Thoracic aorta (tissue), 2 donors: Measurements from ENCODE around the gene ADAMTSL3. TPM values are rescaled to one million over a fixed set of nuclear protein-coding genes. Genes with fewer than 3 reads are reported as not detected.
A peak's percentile ranks its signal among the peaks of the same experiment; 100 is the strongest.
"Not testable (repeated sequence)": the region's sequence is repeated elsewhere in the genome, so short reads cannot be mapped to it uniquely, and the experiment has no call there.

Experiments used
- ATAC-seq: fragments of 150-250 bp; one replicate; pipeline ENCODE4 v1.8.0; 2017; ENCODE audit warnings: low read depth; ENCODE audit not compliant: insufficient number of reproducible peaks, low FRiP score
- DNase-seq: peaks from one replicate; pipeline ENCODE4 v3.0.0-alpha.2; 2020; ENCODE audit warnings: low spot score
- H3K27ac ChIP-seq, 2 donors: fragments of 200-600 bp; sonication (generic); 1 replicate in 1 of 2; 2 replicates in 1 of 2; pipeline ENCODE4 v1.5.1; 2016; ENCODE audit warnings: mild to moderate bottlenecking in 2 of 2, moderate library complexity in 2 of 2
- H3K27me3 ChIP-seq: fragments of 200-600 bp; sonication (generic); replicated peaks from 2 replicates; pipeline ENCODE4 v1.6.0; 2016; ENCODE audit warnings: mild to moderate bottlenecking; ENCODE audit not compliant: insufficient read depth
- H3K36me3 ChIP-seq: fragments of 200-600 bp; sonication (generic); one replicate; pipeline ENCODE4 v1.5.1; 2016
- H3K4me1 ChIP-seq, 2 donors: fragments of 200-600 bp; sonication (generic); 1 replicate in 1 of 2; 2 replicates in 1 of 2; pipeline versions ENCODE4 v1.5.1 to v1.6.0; 2016; ENCODE audit warnings: low read depth in 2 of 2, mild to moderate bottlenecking in 1 of 2; ENCODE audit not compliant: control insufficient read depth in 1 of 2
- H3K4me3 ChIP-seq: fragments of 200-600 bp; sonication (generic); 2 replicates; pipeline ENCODE4 v1.5.1; 2016; ENCODE audit warnings: mild to moderate bottlenecking
- H3K9me3 ChIP-seq: fragments of 200-600 bp; sonication (generic); 2 replicates; pipeline ENCODE4 v1.5.1; 2016
- total RNA-seq, 2 donors: library from RNA; depleted of rRNA; stranded (reverse); fragments of >200 nt; gene quantifications; one replicate each; pipeline versions ENCODE4 v1.1.0 to v1.2.3, GENCODE V29; 2016
- TF ChIP-seq, protein P1 (sequence below): fragments of 200-600 bp; sonication (generic); IDR thresholded peaks from one replicate; pipeline ENCODE4 v1.5.1; 2019; ENCODE audit warnings: antibody characterized with exemption

ADAMTSL3 gene
- total RNA-seq, 2 donors from 2014 or later, result 41.4 to 45.4 TPM

DNA sequence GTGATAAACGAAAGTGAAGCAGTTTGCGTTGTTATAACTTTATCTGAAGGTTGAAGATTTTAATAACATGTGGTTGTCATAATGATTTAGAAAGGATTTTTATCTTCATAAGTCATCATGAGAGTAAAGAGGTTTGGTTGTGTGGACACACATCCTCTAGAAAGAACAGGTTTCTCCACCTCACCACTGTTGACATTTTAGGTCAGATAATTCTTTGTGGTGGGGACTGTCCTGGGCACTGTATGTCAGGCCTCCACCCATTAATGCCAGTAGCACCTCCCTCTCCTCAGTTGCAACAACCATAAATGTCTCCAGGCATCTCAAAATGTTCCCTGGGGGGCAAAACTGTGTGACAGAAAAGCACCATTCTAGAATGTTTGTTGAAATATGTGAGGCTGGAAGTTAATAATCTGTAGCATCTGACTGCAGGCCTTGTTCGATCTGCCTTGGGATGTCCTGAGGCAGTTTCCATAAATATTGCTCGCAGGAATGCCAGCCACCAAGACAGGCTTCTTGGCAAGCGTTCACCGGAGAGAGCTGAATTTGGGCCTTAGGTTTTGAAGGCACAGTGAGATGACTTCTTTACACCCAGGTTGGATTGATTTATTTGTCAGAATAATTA, 100.1 kb downstream of the ADAMTSL3 start:
- Histone ChIP-seq H3K4me1 (peaks cover 0 to 8% of the 10 kb centered on the region in 2 donors), H3K9me3 (no peaks in the 10 kb centered on the region), H3K27me3 (no peaks in the 10 kb centered on the region), H3K4me3 (no peak overlapping the region), H3K27ac (no peak overlapping the region), H3K36me3 (no peaks in the 10 kb centered on the region)
- no peak for ATAC-seq
- no peak for DNase-seq
- TF ChIP-seq, protein P1, sequence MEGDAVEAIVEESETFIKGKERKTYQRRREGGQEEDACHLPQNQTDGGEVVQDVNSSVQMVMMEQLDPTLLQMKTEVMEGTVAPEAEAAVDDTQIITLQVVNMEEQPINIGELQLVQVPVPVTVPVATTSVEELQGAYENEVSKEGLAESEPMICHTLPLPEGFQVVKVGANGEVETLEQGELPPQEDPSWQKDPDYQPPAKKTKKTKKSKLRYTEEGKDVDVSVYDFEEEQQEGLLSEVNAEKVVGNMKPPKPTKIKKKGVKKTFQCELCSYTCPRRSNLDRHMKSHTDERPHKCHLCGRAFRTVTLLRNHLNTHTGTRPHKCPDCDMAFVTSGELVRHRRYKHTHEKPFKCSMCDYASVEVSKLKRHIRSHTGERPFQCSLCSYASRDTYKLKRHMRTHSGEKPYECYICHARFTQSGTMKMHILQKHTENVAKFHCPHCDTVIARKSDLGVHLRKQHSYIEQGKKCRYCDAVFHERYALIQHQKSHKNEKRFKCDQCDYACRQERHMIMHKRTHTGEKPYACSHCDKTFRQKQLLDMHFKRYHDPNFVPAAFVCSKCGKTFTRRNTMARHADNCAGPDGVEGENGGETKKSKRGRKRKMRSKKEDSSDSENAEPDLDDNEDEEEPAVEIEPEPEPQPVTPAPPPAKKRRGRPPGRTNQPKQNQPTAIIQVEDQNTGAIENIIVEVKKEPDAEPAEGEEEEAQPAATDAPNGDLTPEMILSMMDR, result no peak

DNA sequence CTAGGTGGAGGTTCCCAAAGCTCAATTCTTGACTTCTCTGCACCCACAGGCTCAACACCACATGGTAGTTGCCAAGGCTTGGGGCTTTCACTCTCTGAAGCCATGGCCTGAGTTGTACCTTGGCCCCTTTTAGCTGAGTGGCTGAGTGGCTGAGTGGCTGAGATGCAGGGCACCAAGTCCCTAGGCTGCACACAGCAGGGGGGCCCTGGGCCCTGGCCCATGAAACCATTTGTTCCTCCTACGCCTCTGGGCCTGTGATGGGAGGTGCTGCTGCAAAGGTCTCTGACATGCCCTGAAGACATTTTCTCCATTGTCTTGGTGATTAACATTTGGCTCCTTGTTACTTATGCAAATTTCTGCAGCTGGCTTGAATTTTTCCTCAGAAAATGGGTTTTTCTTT, 103.4 kb downstream of the ADAMTSL3 start:
- not testable (repeated sequence) for H3K4me3 ChIP-seq, H3K9me3 ChIP-seq, H3K36me3 ChIP-seq, DNase-seq, H3K27me3 ChIP-seq, H3K27ac ChIP-seq, ATAC-seq, H3K4me1 ChIP-seq

DNA sequence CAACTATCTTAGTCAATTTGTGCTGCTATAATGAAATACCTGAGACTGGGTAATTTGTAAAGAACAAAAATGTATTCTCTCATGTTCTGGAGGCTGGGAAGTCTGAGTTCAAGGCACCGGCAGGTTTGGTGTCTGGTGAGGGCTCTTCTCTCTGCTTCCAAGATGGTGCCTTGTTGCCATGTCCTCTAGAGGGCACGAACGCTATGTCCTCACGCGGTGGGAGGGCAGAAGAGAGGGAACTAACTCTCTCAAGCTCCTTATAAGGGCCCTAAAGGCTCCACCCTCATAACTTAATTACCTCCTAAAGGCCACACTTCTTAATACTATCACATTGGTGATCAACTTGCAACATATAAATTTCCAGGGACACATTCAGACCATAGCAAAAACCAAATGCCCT, 108.4 kb downstream of the ADAMTSL3 start:
- DNase-seq, result no peak
- TF ChIP-seq, protein P1, result no peak
- H3K27me3 ChIP-seq, result no peaks in the 10 kb centered on the region

DNA sequence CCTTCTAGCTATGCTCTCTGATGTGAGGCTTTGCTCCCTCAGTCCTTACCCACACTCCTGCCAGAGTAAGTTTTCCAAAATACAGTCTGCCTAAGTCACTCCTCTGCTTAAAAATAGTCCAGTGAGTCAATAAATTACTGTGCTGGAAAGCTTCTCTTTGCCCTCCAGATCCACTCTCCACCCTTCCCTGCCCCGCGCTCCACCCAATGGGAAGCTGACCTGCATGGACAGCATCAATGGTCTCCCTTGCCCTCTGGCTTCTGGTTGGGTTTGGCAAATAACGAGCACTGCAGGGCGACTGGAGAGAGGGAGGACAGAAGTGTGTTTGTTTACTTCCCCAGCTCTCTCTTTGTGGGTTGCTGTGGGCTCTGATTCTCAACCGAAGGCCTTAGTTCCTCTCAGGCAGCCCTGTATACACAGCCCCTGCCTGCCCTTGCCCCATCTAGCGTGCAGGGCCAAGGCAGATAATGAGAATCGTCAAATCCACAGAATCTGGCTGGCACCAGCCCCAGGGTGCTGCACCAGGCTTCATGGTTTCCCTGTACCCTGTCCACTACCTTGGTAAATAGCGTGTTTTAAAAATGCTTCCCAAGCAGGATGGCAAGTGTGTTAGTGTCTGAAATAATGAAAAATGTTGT, 110.4 kb downstream of the ADAMTSL3 start:
- no peak overlapping the region for H3K4me3 ChIP-seq
- TF ChIP-seq, protein P1, result no peak
- no peaks in the 10 kb centered on the region for H3K36me3 ChIP-seq
- H3K9me3 ChIP-seq, result no peaks in the 10 kb centered on the region
- ATAC-seq (peak; percentile 71), DNase-seq (no peak)
- peaks cover 13 to 55% of the 10 kb centered on the region in 2 donors for H3K4me1 ChIP-seq
- H3K27me3 ChIP-seq, result no peaks in the 10 kb centered on the region
- peak overlapping the region; percentile 52 to 78 for H3K27ac ChIP-seq

More for the DNA sequence above, 108.4 kb downstream of the ADAMTSL3 start:
- no peaks in the 10 kb centered on the region for H3K36me3 ChIP-seq
- no peaks in the 10 kb centered on the region for H3K9me3 ChIP-seq
- H3K4me1 ChIP-seq, result peaks cover 9 to 39% of the 10 kb centered on the region in 2 donors
- no peak overlapping the region for H3K4me3 ChIP-seq
- no peak for ATAC-seq
- H3K27ac ChIP-seq, result no peak overlapping the region

DNA sequence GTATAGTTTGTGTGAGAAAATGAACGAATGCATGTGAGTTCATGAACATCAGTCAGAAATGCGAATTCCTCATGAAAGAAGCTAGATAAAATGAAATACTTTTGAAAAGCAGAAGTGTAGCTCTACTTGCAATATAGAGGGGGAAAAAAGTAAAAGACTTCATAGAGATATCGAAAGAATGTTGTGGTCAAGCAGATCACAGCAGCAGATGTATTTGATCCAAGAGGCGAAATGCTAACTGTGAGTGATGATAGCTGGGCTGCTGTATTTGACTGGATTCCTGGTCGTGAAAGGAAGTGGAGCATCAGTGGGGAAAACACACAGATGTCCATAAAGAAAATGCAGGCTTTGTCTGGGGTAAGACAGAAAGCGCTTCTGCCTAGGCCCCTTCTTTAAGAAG, 112.4 kb downstream of the ADAMTSL3 start:
- H3K27ac ChIP-seq, result peak overlapping the region in 1 of 2 donors; percentile 8
- TF ChIP-seq, protein P1, result no peak
- ATAC-seq, result no peak
- DNase-seq, result no peak
- H3K4me1 ChIP-seq, result peaks cover 13 to 64% of the 10 kb centered on the region in 2 donors
- H3K4me3 ChIP-seq, result no peak overlapping the region
- H3K27me3 ChIP-seq, result no peaks in the 10 kb centered on the region
- H3K36me3 ChIP-seq, result no peaks in the 10 kb centered on the region
- H3K9me3 ChIP-seq, result no peaks in the 10 kb centered on the region
